GM18507 (cell line): ENCODE data around the gene CFAP99.
A peak's percentile ranks its signal among the peaks of the same experiment; 100 is the strongest.
"Not testable (repeated sequence)": the region's sequence is repeated elsewhere in the genome, so short reads cannot be mapped to it uniquely, and the experiment has no call there.

Source experiments
- DNase-seq: peaks from one replicate; pipeline ENCODE4 v3.0.0; 2011; ENCODE audit warnings: low read depth; ENCODE audit not compliant: insufficient read length; ENCODE audit errors: extremely low spot score
- FAIRE-seq: peaks from 2 replicates; lab custom pipeline; 2011; peaks lifted over from hg19 to GRCh38; lab: Jason Lieb, UNC

The CFAP99 gene

GRCh38 chr4:2425386-2426068, 6.8 kb downstream of the CFAP99 start:
- FAIRE-seq (no peak), DNase-seq (no peak)

- FAIRE-seq (no peak), DNase-seq (no peak)
Measured at GRCh38 chr4:2426069-2426397, 7.3 kb downstream of the CFAP99 start.

- DNase-seq (no peak), FAIRE-seq (no peak)
Measured at GRCh38 chr4:2426711-2427275, 8.0 kb downstream of the CFAP99 start.

- DNase-seq (no peak), FAIRE-seq (no peak)
Measured at GRCh38 chr4:2427383-2428334, 8.9 kb downstream of the CFAP99 start.

GRCh38 chr4:2428496-2429213, 9.9 kb downstream of the CFAP99 start:
- no peak for DNase-seq
- FAIRE-seq: no peak

GRCh38 chr4:2429945-2430757, 11.4 kb downstream of the CFAP99 start:
- FAIRE-seq, DNase-seq: not testable (repeated sequence)

- DNase-seq (no peak), FAIRE-seq (no peak)
Measured at GRCh38 chr4:2432004-2432403, 13.2 kb downstream of the CFAP99 start.

- DNase-seq (no peak), FAIRE-seq (no peak)
Measured at GRCh38 chr4:2432991-2433530, 14.3 kb downstream of the CFAP99 start.

- DNase-seq (no peak), FAIRE-seq (no peak)
Measured at GRCh38 chr4:2433609-2434350, 15.0 kb downstream of the CFAP99 start.

GRCh38 chr4:2434420-2434819, 15.7 kb downstream of the CFAP99 start:
- FAIRE-seq (no peak), DNase-seq (no peak)

GRCh38 chr4:2436301-2436700, 17.5 kb downstream of the CFAP99 start:
- FAIRE-seq: no peak
- DNase-seq: no peak

- DNase-seq (no peak), FAIRE-seq (no peak)
Measured at GRCh38 chr4:2436761-2437474, 18.2 kb downstream of the CFAP99 start.

GRCh38 chr4:2437475-2438215, 18.9 kb downstream of the CFAP99 start:
- DNase-seq (no peak), FAIRE-seq (no peak)

GRCh38 chr4:2438822-2439718, 20.3 kb downstream of the CFAP99 start:
- no peak for DNase-seq

GRCh38 chr4:2441393-2442174, 22.8 kb downstream of the CFAP99 start:
- FAIRE-seq: peak; percentile 90
- DNase-seq: peak; percentile 93

More at GRCh38 chr4:2438822-2439718, 20.3 kb downstream of the CFAP99 start:
- no peak for FAIRE-seq
